GM18861 (cell line): Measurements from ENCODE around the gene AQP12B.

Experiments
- ATAC-seq: cut with Tn5 transposase; IDR thresholded peaks from one replicate; pipeline ENCODE4 v1.9.1; 2021; ENCODE audit not compliant: unreplicated experiment

The AQP12B gene

DNA sequence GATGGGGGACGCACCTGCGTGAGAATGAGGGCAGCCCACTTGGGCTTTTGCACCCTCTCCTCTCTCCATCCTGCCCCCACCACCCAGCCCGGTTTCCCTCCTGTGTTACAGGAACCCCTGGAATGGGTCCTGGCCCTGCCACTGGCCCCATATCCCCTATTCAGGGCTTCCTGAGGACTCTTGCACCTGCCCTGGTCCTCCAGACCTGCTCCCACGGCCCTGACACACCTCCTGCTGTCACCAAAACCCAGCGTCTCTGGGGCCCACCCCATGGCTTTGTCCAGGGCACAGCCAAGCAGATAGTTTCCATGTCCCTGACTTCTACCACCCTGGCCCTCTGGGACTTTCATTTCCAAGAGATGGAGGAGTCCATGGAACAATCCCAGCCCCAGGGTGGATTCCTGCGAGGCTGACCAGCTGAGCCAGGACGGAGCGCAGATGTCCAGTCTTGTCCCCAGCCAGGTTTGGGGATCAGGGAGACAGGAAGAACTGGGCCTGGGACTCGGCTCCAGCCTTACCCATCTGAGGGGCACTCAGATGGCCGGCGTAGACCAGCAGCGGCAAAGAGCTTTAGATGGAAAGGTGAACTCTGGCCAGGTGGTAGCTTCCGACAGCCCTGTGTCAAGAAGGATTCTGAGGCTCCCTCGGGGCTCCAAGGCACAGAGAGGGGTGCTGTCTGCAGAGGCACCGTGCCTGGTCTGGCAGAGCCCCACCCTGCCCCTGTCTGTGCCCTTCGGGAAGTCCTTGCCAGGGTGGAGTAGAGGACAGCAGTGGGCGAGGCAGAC lies 45.4 kb downstream of the AQP12B start:
- ATAC-seq: no peak

DNA sequence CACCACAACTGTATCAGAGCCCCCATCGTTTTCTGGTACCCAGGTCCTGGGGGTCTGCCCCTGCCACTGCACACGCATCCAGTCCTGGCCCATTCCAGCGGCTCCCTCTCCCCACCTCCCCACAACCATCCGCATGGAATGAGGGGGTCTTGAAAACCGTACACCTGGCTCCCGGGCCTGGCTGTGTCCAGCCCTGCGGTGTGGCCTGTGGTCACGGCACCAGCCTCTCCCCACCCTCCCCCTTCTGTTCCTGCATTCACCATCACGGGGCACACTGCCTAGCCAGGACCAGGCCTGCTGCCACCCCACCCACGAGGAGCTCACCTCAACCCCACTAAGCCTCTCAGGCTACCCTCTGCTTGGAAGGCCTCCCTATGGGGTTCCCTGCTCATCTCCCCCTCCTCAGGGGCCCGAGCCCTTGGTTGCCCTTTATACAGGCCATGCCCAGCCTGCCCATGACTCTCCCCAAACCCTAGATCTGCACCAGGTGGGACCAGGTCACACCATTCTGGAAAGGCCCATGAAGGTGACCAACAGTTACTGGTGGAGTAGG lies 46.0 kb downstream of the AQP12B start:
- ATAC-seq: no peak

DNA sequence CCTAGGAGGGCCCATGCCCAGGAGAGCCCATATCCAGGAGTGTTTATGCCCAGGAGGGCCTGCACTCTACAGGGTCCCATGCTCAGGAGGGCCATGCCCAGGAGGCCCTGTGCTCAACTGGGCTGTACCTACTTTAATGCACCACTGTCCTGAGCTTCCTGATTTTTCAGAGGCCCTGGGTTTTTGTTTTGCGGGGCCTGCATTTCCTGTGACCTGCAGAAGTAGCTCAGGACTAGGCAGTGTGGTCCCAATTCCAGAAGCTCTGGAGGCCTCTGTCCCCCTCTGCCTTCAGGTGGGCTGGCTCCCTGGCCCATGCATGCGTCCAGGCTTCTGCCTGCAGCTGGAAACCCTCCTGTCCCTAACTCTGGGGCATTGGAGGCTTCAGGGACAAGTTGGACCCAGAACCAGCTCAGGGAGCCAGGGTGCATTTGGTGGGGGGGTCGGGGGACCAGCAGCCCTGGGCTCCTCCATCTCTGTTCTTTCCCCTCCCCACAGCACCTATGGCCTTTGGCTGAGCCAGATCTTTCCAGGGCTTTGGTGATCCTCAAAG lies 46.6 kb downstream of the AQP12B start:
- no peak for ATAC-seq

DNA sequence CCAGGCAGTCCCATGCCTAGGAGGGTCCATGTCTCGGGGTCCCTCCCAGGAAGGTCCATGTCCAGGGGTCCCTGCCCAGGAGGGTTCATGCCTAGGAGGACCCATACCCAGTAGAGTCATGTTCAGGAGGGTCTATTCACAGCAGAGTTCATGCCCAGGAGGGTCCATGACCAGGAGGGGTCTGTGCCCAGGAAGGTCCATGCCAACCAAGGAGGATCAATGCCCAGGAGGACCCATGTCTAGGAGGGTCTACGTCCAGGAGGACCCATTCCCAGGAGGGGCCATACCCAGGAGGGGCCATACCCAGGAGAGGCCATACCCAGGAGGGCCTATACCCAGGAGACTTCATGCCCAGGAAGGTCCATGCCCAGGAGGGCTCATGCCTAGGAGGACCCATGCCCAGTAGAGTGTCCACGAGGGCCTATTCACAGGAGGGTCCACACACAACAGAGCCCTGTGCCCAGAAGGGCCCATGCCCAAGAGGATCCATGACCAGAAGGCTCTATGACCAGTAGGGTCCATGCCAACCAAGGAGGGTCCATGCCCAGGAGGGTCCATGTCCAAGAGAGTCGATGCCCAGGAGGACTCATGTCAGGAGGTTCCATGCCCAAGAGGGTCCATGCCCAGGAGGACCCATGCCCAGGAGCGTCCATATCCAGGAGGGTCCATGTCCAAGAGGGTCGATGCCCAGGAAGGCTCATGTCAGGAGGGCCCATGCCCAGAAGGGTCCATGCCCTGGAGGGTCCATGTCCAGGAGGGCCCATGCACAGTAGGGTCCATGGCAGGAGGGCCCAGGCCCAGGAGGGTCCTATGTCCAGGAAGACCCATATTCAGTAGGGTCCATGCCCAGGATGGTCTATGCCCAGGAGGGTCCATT lies 47.3 kb downstream of the AQP12B start:
- no peak for ATAC-seq

DNA sequence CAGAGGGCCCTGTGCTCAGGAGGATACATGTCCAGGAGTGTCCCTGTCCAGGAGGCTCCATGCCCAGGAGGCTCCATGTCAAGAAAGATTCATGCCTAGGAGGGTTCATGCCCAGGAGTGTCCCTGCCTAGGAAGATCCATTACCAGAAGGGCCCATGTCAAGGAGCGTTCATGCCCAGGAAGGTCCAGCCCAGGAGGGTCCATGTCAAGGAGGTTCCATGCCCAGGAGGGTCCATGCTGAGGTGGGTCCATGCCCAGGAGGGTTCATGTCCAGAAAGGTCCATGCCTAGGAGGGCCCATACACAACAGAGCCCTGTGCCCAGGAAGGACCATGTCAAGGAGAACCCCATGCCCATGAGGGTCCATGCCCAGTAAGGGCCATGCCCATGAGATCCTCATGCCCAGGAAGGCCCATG lies 50.4 kb downstream of the AQP12B start:
- no peak for ATAC-seq

DNA sequence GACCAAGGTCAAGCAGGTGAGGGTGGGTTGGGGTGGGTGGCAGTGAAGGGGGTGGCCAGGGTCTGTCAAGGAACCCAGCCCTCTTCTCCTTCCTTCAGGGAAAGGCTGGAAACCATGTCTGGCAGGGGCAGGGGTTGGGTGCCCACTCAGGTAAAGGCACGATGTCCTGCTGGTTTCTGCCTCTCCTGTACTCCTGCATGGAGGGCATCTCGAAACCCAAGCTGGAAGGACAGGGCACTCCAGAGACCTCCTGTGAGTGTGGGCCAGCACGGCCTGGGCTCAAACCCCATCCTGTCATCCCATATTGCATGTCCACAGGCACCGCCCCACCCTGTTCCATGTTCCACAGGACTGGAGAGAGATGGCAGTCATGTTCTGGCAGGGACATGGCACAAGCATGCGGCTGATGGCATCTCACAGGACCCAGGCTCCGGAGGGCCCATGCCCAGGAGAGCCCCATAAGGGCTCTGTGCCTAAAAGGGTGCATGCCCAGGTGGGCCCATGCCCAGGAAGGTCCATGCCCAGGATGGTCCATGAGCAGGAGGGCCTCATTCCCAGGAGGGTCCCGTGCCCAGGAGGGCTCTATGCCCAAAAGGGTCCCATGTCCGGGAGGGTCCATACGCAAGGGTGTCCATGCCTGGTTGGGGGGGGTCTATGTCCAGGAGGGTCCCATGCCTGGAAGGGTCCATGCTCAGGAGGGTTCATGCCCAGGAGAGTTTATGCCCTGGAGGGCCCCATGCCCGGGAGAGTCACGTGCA lies 51.0 kb downstream of the AQP12B start:
- no peak for ATAC-seq

DNA sequence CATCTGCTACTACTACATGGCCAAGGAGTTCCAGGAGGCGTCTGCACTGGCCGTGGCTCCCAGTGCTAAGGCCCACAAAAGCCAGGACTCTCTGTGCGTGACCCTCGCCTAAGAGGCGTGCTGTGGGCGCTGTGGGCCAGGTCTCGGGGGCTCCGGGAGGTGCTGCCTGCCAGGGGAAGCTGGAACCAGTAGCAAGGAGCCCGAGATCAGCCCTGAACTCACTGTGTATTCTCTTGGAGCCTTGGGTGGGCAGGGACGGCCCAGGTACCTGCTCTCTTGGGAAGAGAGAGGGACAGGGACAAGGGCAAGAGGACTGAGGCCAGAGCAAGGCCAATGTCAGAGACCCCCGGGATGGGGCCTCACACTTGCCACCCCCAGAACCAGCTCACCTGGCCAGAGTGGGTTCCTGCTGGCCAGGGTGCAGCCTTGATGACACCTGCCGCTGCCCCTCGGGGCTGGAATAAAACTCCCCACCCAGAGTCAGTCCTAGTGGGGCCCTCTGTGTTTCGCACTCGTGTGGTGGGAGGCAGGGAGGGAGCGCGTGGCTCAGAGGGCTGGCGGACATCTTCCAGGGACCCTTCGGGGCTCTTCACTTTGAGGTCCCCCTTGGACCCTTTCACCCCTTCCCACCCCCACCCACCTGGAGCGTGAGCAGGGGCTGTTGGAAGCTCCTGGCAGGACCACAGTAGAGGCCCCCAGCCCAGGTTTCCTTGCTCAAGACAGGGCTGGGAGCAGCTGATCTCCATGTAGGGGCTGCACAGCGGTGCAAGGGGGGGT lies 51.7 kb downstream of the AQP12B start:
- ATAC-seq: no peak

DNA sequence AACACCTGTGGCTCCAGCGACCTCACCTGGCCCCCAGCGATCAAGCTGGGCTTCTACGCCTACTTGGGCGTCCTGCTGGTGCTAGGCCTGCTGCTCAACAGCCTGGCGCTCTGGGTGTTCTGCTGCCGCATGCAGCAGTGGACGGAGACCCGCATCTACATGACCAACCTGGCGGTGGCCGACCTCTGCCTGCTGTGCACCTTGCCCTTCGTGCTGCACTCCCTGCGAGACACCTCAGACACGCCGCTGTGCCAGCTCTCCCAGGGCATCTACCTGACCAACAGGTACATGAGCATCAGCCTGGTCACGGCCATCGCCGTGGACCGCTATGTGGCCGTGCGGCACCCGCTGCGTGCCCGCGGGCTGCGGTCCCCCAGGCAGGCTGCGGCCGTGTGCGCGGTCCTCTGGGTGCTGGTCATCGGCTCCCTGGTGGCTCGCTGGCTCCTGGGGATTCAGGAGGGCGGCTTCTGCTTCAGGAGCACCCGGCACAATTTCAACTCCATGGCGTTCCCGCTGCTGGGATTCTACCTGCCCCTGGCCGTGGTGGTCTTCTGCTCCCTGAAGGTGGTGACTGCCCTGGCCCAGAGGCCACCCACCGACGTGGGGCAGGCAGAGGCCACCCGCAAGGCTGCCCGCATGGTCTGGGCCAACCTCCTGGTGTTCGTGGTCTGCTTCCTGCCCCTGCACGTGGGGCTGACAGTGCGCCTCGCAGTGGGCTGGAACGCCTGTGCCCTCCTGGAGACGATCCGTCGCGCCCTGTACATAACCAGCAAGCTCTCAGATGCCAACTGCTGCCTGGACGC lies 52.5 kb downstream of the AQP12B start:
- no peak for ATAC-seq

DNA sequence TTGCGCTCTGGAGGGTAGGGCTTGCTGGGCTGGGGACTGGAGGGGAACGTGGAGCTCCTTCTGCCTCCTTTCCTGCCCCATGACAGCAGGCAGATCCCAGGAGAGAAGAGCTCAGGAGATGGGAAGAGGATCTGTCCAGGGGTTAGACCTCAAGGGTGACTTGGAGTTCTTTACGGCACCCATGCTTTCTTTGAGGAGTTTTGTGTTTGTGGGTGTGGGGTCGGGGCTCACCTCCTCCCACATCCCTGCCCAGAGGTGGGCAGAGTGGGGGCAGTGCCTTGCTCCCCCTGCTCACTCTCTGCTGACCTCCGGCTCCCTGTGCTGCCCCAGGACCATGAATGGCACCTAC lies 53.1 kb downstream of the AQP12B start:
- no peak for ATAC-seq

DNA sequence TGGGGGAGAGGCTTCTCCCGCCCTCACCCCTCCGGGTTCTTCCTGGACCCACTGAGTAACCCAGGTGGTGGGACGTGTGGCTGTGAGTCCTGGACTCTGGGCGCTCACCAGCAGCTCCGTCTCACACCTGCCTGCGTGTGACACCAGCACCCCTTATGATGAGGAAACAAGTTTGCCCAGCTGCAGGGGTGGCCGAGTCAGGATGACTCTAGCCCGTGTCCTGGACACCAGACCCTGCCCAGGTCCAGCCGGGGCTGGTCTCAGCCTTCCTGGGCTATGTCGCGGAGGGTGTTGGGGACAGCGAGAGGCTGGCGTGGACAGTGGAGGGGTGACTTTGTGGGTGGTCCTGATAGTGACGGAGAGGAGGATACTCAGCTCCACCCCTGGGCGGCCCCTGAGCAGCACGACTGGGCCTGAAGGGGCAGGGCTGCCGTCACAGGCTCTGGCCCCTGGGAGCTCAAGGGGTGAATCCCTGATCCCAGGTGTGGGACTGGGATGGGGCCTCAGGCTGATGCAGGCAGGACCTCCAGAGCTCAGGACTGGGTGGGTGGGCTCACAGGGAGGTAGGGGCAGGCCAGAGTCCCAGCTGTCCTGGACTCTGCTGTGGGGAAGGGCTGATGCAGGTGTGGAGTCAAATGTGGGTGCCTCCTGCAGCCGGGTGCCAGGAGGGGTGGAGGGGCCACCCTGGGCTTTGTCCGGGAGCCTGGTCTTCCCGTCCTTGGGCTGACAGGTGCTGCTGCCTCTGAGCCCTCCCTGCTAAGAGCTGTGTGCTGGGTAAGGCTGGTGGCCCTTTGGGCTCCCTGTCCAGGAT lies 53.7 kb downstream of the AQP12B start:
- no peak for ATAC-seq

DNA sequence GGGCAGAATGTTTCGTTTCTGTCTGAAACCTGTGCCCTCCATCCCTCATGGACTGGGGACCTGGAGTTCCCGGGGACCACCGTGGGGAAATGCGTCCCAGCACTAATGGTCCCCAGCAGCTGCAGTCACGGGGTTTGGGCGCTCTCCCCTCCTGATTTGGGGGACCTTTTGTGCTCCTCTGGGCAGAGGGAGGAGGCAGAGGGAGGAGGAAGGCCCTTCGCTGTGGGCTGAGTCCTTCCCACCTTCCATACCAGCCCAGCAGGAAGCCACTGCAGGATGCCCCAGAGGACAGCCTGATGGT lies 54.2 kb downstream of the AQP12B start:
- ATAC-seq: no peak

DNA sequence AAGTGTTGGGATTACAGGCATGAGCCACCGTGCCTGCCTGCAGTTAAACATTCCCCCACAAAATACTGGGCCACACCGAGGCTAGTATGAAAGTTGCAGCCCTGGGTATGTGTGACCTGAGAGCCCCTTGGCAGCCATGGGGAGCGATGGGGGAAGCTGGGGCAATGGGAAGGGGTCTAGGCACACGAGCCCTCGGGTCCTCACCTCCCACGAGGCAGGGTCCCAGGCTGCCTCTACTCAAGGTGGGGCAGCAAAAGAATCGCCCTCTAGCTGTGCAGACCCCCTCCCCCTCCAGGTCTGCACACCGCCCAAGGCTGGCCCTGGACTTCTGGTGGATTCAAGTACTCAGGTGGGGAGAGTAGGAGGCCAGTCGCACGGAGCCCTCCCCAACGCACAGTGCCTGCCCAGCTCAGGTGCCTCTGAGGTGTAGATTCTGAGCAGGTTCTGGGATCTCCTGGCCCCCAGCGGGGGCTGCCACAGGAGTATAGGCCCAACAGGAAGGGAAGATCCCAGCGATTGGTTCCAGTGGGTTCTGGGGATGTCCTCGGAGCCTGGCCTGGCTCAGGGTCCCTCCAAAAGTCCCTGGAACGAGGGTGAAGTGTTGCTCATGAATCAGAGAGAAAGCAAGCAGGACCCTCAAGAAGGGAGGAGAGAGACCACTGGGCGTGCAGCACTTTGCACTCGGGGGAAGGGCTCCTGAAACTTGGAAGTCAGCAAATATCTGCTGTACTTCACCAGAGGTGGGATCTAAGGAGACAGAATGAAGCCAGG lies 54.8 kb downstream of the AQP12B start:
- no peak for ATAC-seq

DNA sequence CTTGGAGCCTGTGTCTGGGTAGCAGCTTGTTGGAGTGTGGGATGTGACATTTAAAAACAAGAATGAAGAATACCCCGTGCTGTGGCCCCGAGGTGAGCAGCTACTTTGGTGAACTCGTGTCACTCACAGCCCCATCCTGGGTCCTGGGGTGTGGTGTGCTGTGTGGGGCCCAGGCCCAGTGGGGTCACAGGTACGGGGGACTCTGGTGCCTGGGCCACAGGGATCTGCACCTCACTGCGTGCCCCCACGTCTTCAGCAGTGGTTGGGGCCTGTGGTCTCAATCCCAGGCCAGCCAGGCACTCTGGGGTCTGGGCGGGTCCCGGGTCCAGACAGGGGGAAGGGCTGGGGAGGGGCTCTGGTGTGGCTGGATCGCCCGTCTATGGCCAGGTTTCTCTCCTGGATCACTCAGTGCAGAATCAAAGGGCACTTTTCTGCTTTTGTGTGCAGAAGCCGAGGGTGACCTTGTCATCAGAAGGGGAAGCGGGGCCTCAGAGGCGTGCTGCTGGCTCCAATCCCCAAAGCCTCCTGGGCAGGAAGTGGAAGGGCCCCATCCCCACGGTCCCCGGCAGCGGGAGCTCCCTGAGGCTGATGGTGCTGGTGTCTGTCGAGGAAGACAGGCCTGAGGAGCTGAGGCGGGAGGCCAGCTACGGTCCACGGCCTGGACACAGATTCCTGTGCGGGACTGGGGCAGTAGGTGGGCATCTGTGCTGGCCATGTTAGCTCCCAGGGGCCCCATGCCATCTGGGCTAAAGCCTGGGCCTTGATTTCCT lies 56.0 kb downstream of the AQP12B start:
- ATAC-seq: no peak
